GM13976 (cell line): Measurements from ENCODE around the gene GGA3.

ENCODE experiments used
- DNase-seq: peaks from one replicate; pipeline ENCODE4 v3.0.0; 2012; ENCODE audit warnings: low spot score
- in situ Hi-C: fragments of 300-500 bp; cut with MboI; formaldehyde crosslinking; loops from one replicate; pipeline ENCODE4 v1.12.0; 2022; ENCODE audit warnings: low sequenced_read_pairs, mixed read lengths, inconsistent platforms; ENCODE audit not compliant: unreplicated experiment
- TF ChIP-seq, protein P1 (sequence below): IDR thresholded peaks from 2 replicates; pipeline ENCODE4 v1.5.1; 2012; ENCODE audit warnings: borderline replicate concordance, mild to moderate bottlenecking; ENCODE audit not compliant: insufficient read depth; ENCODE audit errors: extremely low read depth, missing control alignments, control extremely low read depth

GGA3 gene

GRCh38 chr17:75252039-75252816 is 9.2 kb downstream of the GGA3 start:
- TF ChIP-seq, protein P1, sequence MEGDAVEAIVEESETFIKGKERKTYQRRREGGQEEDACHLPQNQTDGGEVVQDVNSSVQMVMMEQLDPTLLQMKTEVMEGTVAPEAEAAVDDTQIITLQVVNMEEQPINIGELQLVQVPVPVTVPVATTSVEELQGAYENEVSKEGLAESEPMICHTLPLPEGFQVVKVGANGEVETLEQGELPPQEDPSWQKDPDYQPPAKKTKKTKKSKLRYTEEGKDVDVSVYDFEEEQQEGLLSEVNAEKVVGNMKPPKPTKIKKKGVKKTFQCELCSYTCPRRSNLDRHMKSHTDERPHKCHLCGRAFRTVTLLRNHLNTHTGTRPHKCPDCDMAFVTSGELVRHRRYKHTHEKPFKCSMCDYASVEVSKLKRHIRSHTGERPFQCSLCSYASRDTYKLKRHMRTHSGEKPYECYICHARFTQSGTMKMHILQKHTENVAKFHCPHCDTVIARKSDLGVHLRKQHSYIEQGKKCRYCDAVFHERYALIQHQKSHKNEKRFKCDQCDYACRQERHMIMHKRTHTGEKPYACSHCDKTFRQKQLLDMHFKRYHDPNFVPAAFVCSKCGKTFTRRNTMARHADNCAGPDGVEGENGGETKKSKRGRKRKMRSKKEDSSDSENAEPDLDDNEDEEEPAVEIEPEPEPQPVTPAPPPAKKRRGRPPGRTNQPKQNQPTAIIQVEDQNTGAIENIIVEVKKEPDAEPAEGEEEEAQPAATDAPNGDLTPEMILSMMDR, result no peak
- in situ Hi-C loops, result no loop called here
- no peak for DNase-seq

- peak; percentile 82 for DNase-seq
- in situ Hi-C loops, result no loop called here
- TF ChIP-seq, protein P1, result no peak
Measured at GRCh38 chr17:75250009-75250471, 11.4 kb downstream of the GGA3 start.

DNA sequence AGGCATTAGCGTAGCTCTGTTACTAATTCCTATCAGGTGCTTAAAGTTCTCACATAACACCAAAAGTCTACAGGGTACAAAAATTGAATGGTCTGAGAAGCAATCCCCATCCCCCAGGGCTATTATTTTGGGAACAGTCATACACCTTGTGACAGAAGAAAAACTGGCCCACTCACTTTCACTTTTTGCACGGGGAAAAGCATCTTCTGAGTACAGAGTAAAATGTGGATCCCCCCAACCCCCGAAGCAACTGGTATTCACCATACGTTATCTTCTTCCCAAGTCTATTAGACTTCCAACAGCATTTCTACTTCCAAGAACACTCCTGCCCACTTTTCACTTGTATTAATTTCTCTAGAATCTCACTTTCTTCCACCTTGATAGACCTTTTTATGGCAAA is 11.8 kb downstream of the GGA3 start:
- TF ChIP-seq, protein P1, result no peak
- in situ Hi-C loops, result no loop called here
- DNase-seq, result no peak

DNA sequence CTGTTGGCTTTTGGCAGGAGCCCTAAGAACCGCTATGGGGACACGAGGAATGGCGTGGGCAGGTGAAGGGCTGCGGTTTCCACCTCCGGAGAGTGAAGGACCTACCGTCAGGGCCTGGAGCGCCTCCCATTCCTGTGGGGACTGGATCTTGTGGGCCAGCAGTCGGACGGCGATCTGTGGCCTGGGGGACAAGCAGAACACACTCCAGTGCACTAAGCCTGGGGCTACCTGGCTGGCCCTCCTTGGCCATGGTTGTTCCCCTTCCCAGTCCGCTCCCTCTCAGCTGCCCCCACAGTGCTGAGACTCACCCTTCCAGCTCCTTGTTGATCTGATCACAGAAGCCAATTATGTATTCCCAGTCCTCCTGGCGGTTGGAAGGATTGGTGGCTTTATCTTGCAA is 15.0 kb downstream of the GGA3 start:
- DNase-seq, result no peak
- in situ Hi-C loops, result no loop called here
- TF ChIP-seq, protein P1, result no peak

- in situ Hi-C loops, result no loop called here
- no peak for DNase-seq
- TF ChIP-seq, protein P1, result no peak
Measured at GRCh38 chr17:75245011-75245410, 16.4 kb downstream of the GGA3 start.

DNA sequence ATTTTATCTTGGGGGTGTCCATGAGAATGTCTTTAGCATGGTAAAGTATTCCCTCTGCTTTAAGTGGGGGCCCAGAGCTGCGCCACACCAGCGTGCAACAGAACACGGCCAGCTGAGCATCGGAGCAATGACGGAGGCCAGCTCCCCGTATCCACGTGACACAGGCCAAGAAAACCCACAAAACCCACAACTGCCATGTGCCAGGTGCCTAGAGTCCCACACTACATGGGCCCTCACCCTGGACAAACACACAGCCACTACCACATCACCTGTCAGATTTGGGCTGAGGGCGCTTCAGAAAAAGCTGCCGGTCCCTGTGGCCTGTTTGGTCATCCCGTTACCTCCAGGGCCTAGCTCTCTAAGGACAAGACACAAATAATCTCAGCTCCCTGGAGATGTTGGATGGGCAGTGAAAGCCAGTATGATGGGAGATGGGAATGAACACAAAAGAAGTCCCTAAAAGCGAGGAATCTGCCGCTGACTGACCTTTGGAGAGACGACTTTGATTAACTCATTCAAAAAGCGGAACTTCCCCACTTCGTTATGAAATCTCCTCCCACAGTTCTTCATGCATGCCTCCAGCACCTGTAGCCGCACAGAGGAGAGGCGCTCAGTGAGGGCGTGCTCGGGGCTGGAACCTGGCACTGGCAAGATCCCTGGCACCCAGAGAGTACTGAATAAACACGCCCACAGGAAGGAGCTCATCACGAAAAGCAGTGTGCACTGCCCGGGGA is 17.1 kb downstream of the GGA3 start:
- in situ Hi-C loops, result no loop called here
- TF ChIP-seq, protein P1, result no peak

More for the DNA sequence above, 17.1 kb downstream of the GGA3 start:
- DNase-seq, result peak; percentile 78
